Measurements from ENCODE around the gene GCH1.
A peak's percentile ranks its signal among the peaks of the same experiment; 100 is the strongest.

Gene GCH1

DNA sequence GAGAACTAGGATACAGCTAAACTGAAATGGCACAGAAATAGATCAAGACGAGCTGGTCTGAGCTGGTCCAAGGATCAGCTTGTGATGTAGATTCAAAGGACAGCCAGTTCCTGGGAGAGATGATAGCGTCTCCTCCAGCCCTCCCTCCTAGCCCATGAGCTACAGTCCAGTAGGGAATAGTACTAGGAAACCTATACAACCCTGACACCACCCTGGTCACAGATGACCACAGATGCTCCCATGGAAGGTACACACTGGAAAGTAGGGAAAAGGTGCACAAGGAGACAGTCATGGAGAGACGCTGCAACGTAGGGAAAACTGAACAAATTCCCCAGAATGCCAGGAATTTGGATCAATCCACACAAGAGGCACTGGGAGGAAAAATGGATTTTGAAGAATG, 6.9 kb downstream of the GCH1 start:
- H3K4me3 ChIP-seq (ENCODE audit: low read depth, low read length), result no peak overlapping the region
- TF ChIP-seq, protein P1, sequence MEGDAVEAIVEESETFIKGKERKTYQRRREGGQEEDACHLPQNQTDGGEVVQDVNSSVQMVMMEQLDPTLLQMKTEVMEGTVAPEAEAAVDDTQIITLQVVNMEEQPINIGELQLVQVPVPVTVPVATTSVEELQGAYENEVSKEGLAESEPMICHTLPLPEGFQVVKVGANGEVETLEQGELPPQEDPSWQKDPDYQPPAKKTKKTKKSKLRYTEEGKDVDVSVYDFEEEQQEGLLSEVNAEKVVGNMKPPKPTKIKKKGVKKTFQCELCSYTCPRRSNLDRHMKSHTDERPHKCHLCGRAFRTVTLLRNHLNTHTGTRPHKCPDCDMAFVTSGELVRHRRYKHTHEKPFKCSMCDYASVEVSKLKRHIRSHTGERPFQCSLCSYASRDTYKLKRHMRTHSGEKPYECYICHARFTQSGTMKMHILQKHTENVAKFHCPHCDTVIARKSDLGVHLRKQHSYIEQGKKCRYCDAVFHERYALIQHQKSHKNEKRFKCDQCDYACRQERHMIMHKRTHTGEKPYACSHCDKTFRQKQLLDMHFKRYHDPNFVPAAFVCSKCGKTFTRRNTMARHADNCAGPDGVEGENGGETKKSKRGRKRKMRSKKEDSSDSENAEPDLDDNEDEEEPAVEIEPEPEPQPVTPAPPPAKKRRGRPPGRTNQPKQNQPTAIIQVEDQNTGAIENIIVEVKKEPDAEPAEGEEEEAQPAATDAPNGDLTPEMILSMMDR (IDR thresholded peaks at IDR 0.05; ENCODE audit: insufficient read depth, low read depth, low read length, missing control alignments), result no peak
- no peak for DNase-seq (ENCODE audit: low read depth)

DNA sequence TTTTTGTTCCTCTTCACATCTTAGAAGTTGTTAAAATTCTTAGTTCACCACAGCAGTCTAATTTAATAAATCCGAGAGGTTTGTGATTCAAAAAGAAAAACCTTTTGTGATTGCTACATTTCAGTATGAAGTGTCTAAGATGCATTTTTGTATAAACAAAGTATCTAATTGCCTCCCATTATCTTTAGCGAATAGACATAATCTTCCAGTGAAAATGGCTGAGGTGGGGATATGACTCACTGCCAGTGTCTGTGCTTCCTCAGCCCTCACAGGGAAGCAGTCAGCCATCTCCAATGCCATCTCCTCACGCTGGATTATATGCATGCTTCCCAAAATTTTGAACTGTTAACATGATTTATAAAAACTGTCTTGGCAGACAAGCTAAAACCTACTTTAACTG, 7.6 kb downstream of the GCH1 start:
- H3K4me3 ChIP-seq (ENCODE audit: low read depth, low read length), result no peak overlapping the region
- no peak for DNase-seq (ENCODE audit: low read depth)
- TF ChIP-seq, protein P1 (IDR thresholded peaks at IDR 0.05; ENCODE audit: insufficient read depth, low read depth, low read length, missing control alignments), result no peak

DNA sequence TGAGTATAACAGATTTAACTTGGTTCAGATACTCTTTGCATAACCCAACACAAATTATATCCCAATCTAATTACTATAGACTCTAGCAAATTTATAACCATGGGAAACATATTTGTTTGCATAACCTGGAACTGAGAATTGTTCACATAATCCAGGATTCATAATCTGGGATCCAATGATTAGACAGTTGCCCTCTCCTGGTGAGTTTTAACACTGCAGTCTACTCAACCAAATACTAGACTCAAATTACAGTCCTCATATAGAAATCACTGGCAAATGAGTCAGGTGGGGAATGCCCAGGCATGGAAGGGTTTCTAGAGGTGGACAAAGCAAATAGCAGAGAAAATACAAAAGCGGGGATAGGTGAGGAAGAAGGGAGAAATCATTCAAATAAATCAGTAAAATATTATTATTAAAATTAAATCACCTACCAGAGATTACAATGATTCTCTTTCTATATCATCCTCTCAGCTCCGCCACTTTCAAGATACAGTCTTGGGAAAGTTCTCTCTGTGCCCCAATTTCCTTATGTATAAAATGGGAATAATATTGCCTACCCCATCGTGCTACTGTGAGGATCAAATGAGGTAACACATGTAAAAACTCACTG, 9.4 kb downstream of the GCH1 start:
- TF ChIP-seq, protein P1 (IDR thresholded peaks at IDR 0.05; ENCODE audit: insufficient read depth, low read depth, low read length, missing control alignments), result peak; percentile 74
- H3K4me3 ChIP-seq (ENCODE audit: low read depth, low read length), result no peak overlapping the region
- DNase-seq (ENCODE audit: low read depth), result peak; percentile 48

DNA sequence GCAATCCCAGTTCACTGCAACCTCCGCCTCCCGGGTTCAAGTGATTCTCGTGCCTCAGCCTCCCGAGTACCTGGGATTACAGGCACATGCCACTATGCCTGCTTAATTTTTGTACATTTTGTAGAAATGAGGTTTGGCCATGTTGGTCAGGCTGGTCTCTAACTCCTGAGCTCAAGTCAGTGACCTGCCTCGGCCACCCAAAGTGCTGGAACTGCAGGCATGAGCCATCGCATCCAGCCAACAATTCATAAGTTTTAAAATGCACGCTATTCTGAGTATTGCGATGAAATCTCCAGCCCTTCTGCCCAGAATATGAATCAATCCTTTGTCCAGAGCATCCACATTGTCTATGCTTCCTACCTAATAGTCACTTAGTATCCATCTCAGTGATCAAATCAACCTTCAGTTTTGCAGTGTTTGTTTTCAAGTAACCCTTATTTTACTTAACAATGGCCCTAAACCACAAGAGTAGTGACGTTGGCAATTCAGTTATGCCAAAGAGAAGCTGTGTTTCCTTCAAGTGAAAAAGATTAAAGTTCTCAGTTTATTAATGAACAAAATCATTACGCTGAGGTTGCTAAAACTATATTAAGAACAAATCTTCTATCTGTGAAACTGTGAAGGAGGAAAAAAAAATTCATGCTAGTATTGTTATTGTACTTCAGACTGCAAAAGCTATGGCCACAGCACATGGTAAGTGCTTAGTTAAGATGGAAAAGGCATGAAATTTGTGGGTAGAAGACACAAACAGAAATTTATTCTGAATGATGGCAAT, 11.0 kb downstream of the GCH1 start:
- TF ChIP-seq, protein P1 (IDR thresholded peaks at IDR 0.05; ENCODE audit: insufficient read depth, low read depth, low read length, missing control alignments), result no peak
- no peak overlapping the region for H3K4me3 ChIP-seq (ENCODE audit: low read depth, low read length)
- no peak for DNase-seq (ENCODE audit: low read depth)

DNA sequence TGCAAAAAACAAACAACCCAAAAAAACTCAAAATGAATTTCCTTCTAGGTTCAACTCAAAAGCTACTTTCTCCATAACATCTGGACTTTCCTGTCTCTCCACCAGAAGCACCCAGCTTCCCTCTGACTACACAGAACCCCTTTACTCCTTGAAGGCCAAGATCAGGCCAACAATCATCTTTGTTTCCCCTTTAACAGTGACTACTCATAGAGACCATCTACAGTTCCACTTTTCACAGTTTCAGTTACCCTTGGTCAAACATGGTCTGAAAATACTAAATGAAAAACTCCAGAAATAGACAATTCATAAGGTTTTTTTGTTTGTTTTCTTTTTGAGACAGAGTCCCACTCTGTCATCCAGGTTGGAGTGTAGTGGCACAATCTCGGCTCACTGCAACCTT, 11.8 kb downstream of the GCH1 start:
- H3K4me3 ChIP-seq (ENCODE audit: low read depth, low read length), result no peak overlapping the region
- peak; percentile 74 for DNase-seq (ENCODE audit: low read depth)
- TF ChIP-seq, protein P1 (IDR thresholded peaks at IDR 0.05; ENCODE audit: insufficient read depth, low read depth, low read length, missing control alignments), result no peak

DNA sequence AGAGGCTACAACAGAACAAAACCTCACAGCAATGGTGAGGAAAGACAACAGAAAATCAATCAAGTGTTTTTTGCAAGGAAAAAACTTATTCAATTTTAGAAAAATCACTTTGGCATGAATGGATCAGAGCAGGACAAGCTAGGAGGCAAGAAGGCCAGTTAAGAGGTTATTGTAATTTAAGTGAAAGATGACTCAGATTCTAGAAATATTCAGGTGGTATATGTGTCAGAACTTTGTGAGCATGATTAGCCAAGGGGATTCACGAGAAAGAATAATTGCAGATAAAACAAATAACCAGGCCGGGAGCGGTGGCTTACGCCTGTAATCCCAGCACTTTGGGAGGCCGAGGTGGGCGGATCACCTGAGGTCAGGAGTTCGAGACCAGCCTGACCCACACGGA, 12.7 kb downstream of the GCH1 start:
- DNase-seq (ENCODE audit: low read depth), result no peak
- TF ChIP-seq, protein P1 (IDR thresholded peaks at IDR 0.05; ENCODE audit: insufficient read depth, low read depth, low read length, missing control alignments), result no peak
- no peak overlapping the region for H3K4me3 ChIP-seq (ENCODE audit: low read depth, low read length)
